H4 (cell line): ENCODE data around the gene NMUR1. TPM values are rescaled to one million over a fixed set of nuclear protein-coding genes. Genes with fewer than 3 reads are reported as not detected.
"Not testable (repeated sequence)": the region's sequence is repeated elsewhere in the genome, so short reads cannot be mapped to it uniquely, and the experiment has no call there.

Source experiments
- DNase-seq: peaks from one replicate; pipeline ENCODE4 v3.0.0-alpha.2; 2015; ENCODE audit warnings: low spot score
- total RNA-seq: library from RNA; depleted of rRNA; stranded (reverse); fragments of >200 nt; shearing (Covaris generic); gene quantifications from 2 replicates; pipeline ENCODE4 v1.2.3, GENCODE V29; 2014; rRNA removed

NMUR1 gene, protein sequence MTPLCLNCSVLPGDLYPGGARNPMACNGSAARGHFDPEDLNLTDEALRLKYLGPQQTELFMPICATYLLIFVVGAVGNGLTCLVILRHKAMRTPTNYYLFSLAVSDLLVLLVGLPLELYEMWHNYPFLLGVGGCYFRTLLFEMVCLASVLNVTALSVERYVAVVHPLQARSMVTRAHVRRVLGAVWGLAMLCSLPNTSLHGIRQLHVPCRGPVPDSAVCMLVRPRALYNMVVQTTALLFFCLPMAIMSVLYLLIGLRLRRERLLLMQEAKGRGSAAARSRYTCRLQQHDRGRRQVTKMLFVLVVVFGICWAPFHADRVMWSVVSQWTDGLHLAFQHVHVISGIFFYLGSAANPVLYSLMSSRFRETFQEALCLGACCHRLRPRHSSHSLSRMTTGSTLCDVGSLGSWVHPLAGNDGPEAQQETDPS
- not detected in 2 replicates for total RNA-seq

DNA sequence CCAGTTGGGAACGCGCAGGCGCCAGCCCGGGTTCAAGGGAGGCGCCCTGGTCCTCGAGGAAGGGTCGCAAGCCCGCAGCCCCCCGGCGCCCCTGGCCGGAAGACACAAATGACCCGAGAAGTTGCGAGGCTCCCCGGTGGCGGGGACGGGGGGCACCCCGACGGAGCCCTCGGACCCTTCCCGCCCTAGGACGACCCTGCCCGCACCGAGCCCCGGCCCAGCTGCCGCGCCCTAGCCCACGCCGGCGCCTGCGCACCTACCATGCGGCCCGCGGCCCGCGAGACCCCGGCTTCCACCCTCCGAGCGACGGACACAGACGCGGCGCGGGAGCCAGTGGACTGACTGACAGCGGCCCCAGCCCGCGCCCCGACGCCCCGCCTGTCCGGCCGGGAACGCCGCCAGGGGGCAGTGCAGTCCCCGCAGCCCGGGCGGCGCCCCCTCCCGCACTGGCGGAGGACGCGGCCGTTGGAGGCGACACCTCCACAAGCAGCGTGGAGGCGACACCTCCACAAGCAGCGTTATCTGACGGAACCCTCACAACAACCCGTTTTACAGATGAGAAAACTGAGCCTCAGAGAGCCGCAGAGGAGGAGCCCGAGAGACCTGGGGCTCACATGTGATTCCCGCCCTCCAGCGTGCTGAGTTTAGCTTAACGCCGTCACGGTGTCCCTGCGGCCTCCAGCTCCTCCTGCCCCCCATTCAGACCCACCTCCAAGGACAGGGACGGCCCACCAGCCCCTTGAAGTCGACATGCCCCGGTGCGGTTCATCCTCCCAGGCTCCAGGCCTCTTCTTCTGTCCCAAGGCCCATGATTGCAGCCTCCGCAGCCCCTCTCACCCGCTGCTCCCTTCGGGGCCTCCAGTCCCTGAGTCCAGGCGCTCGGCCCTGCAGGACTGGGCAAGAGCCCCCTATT is at the start of gene NMUR1:
Gene NMUR1, minus strand, starts transcription at position 347 of the 913 bp plus-strand sequence. Its CDS starts 84 bp downstream, at position 263.
- no peak for DNase-seq

DNA sequence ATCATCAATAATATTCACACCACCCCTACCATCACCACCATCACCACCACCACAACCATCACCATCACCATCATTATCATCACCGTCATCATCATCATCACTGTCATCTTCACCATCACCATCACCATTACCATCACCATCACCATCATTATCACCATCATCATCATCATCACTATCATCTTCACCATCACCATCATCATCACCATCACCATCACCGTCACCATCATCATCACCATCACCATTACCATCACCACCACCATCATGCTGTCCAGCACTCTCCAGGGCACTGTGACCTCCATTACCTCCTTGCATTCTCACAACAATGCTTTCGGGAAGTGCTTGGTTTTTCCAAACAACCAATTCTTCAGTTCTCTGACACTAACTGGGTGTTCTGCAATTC is 49.3 kb upstream of the NMUR1 start:
- DNase-seq: no peak

DNA sequence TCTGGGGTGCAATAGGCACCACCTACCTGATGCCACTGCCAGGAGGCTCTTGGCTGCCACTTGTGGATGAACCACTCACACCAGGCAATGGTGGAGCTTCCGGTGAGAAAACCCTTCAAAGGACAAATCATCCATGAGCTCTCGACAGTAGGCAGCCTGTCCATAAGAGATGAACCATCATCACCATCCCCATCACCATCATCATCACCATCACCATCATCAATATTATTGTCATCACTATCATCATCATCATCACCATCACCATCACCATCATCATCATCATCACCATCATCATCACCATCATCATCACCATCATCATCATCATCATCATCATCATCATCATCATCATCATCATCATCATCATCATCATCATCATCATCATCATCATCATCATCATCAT is 48.4 kb upstream of the NMUR1 start:
- not testable (repeated sequence) for DNase-seq

DNA sequence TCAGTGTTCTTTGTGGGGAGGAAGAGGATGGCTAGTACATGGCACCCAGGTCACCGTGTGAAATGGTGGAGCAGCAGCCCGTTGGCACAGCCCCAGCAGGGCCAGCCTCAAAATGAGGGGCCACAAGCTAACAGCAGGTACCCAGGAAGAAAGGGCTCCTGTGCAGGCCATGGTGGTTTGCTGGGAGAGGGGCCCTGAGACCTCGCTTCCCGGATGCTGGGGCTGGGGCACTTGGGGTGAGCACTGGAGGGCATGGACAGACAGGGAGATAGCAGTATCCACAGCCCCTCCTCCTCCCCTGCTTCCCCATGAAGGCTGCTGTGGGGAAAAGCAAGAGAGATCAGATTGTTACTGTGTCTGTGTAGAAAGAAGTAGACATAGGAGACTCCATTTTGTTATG is 46.2 kb upstream of the NMUR1 start:
- no peak for DNase-seq

DNA sequence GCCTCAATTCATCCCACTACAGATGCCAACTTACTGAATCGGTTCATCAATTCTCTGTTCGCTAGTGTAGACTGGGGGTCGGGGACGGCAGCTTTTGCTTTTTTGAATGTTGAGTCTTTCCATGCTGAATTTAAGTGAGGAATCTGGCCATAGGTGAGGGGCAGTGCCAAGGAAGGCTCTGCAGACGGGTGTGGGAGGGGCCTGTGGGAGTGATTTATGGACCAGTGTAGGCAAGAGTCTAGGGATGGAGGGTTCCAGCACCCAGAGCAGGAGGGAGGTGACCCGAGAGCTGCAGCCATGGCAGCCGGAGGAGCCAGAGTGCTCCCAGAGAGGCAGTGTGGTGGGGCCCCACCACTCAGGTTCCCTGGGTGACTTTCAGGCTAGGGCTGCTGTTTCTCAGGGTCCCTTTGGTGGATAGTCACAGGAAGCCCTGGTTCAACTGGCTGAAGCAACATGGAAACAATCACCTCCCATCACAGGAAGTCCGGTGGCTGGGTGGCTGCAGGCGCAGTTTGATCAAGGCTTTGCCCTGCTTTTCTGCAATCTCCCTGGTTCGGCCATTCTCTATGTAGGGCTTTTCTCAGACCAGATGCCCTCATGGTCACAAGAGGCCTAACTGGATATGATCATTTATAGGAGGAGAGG is 45.5 kb upstream of the NMUR1 start:
- no peak for DNase-seq

DNA sequence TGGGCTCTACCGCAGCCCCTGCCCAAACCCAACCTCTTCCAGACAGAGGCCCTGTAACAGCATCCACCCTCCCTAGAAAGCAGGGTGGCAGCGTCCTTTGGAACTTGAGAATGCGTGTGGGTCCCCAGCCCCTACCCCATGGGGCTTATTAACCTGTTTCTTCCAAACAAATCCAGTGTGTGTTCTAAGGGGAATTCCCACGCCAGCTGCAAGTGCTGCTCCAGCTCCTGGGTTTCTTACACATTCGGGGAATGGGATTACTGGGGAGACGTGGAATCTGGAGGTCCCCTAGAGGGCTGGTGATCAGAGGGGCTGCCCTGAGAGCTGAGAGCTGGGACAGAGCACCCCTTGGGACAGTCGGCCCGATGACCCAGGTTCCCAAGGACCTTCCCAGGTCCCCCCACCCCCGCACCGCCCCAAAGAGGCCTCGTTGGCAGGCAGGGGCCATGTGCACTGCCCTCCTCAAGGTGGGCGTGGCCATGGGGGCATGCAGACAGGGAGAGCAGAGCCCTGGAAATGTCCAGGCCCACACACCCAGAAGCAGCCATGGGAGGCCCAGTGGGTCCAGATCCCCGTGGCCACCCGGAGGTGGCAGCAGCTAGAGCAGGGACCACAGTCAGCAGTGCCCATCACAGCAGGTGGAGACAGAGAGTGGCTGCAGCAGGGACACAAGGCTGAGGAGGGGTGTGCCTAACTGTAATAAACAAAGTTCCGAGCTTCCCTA is 43.6 kb upstream of the NMUR1 start:
- DNase-seq: no peak

DNA sequence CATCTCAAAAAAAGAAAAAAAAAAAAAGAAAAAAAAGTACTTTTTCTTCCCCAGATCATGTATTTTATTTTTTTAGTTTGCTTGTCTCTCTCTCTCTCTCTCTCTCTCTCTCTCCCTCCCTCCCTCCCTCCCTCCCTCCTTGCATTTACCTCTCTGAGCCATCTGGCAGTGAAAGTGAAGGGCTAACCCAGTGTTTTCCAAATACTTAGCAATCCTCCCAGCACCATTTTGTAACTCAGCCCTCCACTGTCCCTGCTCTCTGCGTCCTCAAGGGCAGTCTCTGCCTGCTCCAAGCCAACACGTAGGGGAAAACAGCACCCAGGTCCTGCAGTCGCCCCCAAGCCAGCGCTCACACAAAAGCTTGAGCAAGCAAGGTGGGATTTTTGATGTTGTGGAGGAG is 42.9 kb upstream of the NMUR1 start:
- no peak for DNase-seq

DNA sequence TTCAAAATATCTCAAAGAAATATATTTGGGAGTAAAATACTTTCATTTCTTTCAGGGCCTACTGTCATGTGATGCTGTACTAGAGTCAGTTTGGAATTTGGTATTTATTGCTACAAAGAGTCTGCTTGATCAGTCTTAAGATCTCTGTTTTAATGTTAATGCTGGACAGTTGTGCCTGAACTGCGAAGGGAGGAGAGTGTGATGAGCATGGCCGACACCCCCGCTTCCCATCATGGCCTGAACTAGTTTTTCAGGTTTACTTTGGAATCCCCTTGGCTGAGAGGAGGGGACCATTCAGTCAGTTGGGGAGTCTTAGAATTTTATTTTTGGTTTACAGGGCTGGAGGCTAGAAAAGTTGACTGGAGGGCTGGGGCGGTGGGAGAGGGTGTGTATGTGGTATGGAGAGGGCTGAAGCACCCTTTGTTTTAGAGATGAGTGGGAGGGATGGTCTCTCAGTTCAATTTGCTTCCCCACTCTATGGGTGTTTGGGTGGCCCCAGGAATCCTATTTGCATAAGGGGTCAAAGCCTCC is 41.5 kb upstream of the NMUR1 start:
- no peak for DNase-seq

DNA sequence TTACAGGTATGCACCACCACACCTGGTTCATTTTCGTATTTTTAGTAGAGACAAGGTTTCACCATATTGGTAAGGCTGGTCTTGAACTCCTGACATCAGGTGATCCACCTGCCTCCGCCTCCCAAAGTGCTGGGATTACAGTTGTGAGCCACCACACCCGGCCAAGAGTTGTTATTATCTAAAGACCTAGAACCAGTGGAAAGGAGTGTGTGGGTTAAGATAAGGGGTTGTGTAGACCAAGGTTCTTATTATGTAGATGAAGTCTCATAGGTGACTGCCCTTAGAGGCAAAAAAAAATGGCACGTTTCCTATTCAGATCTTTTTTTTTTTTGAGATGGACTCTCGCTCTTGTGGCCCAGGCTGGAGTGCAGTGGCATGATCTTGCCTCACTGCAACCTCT is 40.7 kb upstream of the NMUR1 start:
- DNase-seq: not testable (repeated sequence)

DNA sequence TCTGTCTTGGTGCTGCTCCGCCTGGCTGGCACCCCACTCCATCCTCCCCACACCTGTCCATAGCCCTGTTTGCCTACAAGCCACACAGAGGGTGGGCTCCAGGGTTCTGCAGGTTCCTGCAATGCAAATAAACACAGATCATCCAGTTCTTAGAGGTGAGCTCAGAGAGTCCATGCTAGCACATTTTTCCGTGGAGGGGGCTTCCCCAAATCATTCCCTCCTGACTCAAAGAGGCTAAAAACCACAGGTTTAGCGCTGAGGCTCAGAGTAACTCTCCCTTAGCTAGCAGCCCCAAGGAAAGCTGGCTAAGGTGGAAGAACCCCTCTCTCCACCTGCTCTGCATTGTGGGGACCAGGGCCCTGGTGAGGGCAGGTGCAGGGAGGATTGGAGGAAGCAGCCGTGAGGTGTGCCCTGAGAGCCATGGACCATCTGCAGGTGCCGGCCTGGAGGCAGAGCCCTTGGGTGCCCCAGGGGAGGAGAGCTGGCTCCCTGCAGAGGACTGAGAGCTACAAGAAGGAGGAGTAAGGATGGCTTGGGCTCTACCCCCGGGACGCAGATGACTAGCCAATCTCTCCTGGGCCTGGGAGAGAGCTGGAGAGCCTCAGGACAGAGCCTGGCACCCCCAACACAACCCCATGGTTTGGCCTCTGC is 38.7 kb upstream of the NMUR1 start:
- no peak for DNase-seq

DNA sequence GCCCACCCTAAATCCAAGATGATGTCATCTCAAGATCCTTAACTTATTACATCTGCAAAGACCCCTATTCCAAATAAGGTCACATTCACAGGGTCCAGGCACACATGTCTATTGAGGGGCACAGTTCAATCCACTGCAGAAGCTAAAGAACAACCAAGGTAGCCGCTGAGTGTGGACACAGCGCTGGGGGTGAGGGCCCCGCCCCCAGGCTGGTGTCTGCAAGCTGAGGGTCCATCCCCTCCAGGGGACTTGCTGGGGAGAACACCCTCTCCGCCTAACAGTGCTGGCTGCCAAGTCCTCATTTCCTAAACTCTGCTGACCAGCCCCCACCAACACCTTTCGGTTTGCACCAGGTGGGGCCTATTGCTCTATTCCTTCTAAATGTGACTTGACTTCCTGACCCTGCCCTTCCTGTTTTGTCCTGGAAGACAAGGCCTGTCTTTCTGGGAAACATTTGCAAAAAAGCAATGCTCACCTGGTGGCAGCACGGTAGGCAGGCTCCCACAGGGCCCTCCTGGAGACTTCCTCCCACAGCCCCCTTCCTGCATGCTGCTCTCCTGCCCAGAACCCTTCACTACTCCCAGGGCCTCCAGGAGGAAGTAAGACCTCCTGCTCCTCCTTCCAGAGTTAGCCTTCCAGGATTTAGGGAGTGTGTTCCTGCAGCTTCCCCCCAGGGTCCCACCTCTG is 38.0 kb upstream of the NMUR1 start:
- DNase-seq: no peak

DNA sequence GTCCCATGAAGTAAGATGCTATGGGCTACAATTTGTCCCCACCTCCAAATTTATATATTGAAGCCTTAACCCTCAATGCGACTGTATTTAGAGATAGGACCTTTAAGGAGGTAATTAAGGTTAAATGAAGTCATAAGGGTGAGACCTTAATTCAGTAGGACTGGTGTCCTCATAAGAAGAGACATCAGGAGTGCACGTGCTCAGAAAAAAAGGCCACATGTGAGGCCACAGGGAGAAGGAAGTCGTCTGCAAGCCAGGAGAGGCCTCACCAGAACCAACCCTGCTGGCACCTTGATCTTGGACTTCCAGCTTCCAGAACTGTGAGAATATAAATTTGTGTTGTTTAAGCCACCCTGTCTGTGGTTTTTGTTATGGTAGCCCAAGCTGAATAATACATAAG is 36.9 kb upstream of the NMUR1 start:
- no peak for DNase-seq

DNA sequence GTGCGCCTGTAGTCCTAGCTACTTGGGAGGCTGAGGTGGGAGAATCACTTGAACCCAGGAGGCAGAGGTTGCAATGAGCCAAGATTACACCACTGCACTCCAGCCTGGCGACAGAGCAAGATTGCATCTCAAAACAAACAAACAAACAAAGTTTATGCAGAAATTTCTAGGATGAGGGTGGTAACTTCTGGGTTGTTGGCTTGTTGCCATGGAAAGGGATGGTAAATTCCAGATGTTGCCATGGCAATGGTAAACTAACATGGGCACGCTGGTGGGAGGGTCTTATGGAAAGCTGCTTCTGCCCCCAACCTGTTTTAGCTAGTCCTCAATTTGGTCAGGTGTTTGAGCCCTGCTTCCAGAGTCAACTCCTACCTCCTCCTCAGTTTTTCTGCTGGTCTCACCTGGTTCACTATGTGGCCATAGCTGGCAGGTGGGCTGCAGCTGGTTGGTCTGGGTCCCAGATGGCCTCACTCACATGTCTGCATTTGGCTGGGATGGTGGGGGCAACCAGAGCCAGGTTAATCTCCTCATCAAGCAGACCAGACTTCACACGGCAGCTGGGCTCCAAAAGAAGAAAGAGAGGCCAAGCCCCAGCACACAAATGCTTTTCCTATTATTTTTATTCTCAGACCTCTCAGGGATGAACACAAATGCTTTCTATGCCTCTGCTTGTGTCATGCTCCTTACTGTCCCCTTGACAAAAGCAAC is 35.8 kb upstream of the NMUR1 start:
- no peak for DNase-seq

DNA sequence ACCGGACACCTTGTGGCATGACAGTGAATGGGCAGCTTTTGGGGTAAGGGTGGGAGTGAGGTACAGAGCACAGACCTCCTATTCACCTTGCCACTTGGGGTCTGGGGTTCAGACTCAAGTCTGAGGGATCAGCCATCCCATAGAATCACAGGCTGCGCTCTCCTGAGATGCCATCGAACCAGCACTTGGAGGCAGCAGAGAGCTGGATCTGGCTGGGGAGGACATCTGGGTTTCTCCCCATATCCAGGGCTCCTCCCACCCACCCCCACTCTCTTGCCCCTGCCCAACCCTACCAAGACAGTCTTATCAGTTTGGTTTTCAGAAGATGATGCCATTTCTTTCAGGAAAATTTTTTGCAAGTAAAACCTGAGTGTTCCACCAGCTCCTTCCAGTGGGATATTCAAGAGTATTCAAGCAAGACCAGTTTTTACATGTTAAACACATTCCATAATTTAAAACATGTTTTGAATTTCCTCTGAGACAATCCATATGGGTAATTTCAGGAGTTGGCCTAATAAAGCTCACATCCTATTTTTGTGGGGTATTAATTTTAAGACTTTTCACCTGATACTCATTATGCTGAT is 33.2 kb upstream of the NMUR1 start:
- DNase-seq: peak; percentile 44

DNA sequence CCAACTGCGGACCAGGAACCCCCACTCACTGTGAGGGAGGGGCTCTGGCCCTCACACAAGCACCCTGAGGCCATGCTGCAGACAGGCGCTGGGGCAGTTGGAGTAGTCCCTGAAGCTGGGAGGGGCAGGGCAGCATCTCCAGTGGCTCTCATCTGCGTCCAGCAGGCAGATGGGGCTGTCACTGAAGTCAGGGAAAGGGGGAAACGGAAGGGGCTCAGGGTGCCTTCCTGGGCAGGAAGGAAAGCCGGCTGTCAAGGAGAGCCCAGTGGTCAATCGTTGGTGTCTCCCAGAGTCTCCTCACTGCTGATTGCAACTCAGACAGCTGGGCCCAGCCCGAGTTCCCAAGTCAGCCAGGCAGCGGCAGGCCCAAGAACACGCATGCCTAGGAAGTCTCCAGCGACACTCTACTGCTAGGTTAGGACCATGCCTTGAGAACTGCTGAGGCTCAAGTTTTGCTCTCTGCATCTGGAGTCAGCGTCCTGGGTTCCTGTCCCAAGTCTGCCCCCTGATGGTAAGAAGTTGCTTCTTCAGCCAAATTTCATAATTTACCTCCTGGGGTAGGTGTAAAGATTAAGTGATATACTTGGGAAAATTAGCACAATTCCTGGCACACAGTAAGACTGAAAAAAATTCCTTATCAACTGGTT is 27.4 kb upstream of the NMUR1 start:
- peak; percentile 68 for DNase-seq

DNA sequence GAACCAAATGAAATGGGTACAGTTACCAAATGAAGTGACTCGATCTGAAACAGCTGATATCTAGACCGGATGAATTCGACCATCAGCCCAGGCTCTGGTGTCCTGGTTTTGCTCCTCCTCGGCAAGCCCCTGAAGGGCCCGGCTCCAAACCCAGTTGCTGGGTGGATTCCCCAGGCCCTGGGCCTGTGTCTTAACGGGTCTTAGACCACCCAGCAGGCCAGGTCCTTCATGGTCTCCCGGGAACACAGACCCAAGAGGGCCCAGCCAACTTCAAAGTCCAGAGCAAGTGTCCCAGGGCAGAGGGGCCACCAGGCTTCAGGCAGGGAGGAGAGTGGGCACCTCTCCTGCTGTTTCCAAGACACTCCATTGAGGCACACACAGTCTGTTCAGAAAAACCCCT is 26.7 kb upstream of the NMUR1 start:
- DNase-seq: no peak

DNA sequence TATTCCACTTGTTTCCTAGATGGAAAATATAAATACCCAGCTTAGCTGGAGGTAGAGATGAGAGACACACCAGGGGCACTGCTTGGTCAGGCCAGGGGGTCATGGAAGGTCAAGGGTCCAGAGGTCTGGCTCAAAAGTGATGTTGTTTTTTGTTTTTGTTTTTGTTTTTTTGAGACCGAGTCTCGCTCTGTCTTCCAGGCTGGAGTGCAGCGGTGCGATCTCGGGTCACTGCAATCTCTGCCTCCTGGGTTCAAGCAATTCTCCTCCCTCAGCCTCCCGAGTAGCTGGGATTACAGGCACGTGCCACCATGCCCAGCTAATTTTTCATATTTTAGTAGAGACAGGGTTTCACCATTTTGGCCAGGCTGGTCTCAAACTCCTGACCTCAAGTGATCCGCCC is 26.3 kb upstream of the NMUR1 start:
- not testable (repeated sequence) for DNase-seq

DNA sequence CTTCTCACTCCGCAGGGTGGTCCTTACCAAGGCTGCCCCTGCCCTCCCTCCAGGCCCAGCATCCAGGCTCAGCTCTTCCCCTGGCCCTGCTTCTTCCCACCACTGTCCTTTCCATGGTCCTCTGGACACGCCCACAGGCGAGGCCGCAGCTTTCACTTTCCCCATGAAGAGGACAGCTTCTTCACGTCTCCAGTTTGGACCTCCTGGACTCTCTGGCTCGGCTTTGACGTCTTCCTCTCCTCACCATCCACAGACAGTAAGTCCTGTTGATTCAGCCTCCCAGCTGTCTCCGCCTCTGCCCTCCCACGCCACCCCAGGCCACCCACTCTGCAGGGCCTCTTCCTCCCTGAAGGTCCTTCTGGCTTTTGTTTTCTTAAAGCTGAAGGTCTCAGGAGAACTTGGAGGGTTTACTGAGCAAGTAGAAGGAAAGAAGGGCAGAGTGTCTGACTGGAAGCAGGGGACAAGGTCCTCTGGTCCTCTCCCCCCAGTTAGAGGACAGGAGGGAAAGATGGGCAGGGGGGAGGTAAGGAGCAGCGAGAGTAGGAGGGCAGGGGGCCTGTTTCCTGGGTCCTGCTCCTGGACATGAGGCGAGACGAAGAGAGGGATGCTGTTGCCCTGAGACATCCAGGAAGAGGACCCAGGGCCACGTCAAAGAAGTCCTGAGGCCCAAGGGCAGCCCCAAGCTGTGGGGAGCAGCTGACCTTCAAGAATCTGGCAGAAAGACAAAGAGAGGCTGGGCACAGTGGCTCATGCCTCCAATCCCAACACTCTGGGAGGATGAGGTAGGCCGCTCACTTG is 24.7 kb upstream of the NMUR1 start:
- DNase-seq: no peak
